Gastrocnemius medialis (tissue), 4 donors: ENCODE results near the gene MTERF4.

ENCODE experiments used
- POLR2A ChIP-seq, 2 donors: fragments of 450-650 bp; IDR thresholded peaks; one replicate each; pipeline ENCODE4 v1.6.1; 2017; ENCODE audit warnings: antibody characterized with exemption in 2 of 2, mild to moderate bottlenecking in 2 of 2, moderate library complexity in 2 of 2
- TF ChIP-seq, protein P1 (sequence below), 5 experiments: fragments of 450-650 bp in 3 of 5; fragments of 200-600 bp in 2 of 5; sonication (generic) in 2 of 5; IDR thresholded peaks in 4 of 5; conservative IDR thresholded peaks in 1 of 5; 1 replicate in 4 of 5; 2 replicates in 1 of 5; pipeline ENCODE4 v1.5.1; 2016 to 2019; ENCODE audit warnings: antibody characterized with exemption in 5 of 5, mild to moderate bottlenecking in 3 of 5, moderate library complexity in 3 of 5

DNA sequence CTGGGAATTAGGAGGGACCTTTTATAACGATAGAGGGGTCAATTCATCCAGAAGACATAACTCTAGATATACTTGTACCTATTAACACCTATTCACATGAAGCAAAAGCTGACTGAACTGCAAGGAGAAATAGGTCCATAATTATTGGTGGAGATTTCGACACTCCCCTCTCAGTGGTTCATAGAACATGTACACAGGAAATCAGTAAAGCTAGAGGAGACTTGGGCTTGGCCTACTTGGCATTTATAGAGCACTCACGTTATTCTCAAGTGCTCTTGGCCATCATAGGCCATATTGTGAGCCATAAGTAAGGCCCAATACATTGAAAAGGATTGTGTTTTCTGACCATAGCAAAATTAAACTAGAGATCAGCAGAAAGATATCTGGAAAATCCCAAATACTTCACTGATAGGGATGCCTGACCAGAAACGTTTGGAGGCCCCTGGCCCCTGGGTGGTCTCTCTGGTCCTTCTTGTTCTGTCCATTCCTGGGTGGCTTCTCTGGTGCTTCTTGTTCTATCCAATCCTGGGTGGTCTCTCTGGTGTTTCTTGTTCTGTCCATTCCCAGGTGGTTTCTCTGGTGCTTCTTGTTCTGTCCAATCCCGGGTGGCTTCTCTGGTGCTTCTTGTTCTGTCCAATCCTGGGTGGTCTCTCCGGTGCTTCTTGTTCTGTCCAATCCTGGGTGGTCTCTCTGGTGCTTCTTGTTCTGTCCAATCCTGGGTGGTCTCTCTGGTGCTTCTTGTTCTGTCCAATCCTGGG lies 54.7 kb downstream of the MTERF4 start:
- TF ChIP-seq, protein P1, sequence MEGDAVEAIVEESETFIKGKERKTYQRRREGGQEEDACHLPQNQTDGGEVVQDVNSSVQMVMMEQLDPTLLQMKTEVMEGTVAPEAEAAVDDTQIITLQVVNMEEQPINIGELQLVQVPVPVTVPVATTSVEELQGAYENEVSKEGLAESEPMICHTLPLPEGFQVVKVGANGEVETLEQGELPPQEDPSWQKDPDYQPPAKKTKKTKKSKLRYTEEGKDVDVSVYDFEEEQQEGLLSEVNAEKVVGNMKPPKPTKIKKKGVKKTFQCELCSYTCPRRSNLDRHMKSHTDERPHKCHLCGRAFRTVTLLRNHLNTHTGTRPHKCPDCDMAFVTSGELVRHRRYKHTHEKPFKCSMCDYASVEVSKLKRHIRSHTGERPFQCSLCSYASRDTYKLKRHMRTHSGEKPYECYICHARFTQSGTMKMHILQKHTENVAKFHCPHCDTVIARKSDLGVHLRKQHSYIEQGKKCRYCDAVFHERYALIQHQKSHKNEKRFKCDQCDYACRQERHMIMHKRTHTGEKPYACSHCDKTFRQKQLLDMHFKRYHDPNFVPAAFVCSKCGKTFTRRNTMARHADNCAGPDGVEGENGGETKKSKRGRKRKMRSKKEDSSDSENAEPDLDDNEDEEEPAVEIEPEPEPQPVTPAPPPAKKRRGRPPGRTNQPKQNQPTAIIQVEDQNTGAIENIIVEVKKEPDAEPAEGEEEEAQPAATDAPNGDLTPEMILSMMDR (IDR thresholded peaks at IDR 0.05 in 4 of 5, conservative IDR thresholded peaks at IDR 0.05 in 1 of 5), result no peak
- no peak for TF ChIP-seq POLR2A (IDR thresholded peaks at IDR 0.05)
